Spleen (tissue), 11 donors: ENCODE data around the gene XIAP. TPM values are rescaled to one million over a fixed set of nuclear protein-coding genes. Genes with fewer than 3 reads are reported as not detected.
A peak's percentile ranks its signal among the peaks of the same experiment; 100 is the strongest.

Experiments used
- DNase-seq: peaks from one replicate; pipeline ENCODE4 v3.0.0-alpha.2; 2020
- H3K27ac ChIP-seq, 8 donors: fragments of 200-600 bp; sonication (generic) in 7 of 8; 1 replicate in 4 of 8; 2 replicates in 4 of 8; pipeline versions ENCODE4 v1.5.0 to v1.8.0; 2016 to 2021; ENCODE audit warnings: inconsistent platforms in 4 of 8, mild to moderate bottlenecking in 4 of 8, moderate library complexity in 1 of 8
- H3K27me3 ChIP-seq, 7 donors: fragments of 200-600 bp; sonication (generic) in 6 of 7; replicated peaks in 1 of 7; 1 replicate in 4 of 7; 2 replicates in 3 of 7; pipeline versions ENCODE4 v1.5.0 to v1.8.0; 2016 to 2021; ENCODE audit warnings: inconsistent platforms in 3 of 7, mild to moderate bottlenecking in 1 of 7
- H3K36me3 ChIP-seq, 6 donors: fragments of 200-600 bp; sonication (generic) in 5 of 6; 1 replicate in 4 of 6; 2 replicates in 2 of 6; pipeline versions ENCODE4 v1.5.0 to v1.8.0; 2016 to 2021; ENCODE audit warnings: inconsistent platforms in 2 of 6
- H3K4me1 ChIP-seq, 6 donors: fragments of 200-600 bp; sonication (generic) in 5 of 6; 1 replicate in 3 of 6; 2 replicates in 3 of 6; pipeline versions ENCODE4 v1.5.0 to v1.8.0; 2016 to 2021; ENCODE audit warnings: inconsistent platforms in 3 of 6
- H3K4me3 ChIP-seq, 8 donors: fragments of 200-600 bp; sonication (generic) in 7 of 8; 1 replicate in 4 of 8; 2 replicates in 4 of 8; pipeline versions ENCODE4 v1.5.0 to v1.8.0; 2016 to 2021; ENCODE audit warnings: inconsistent platforms in 4 of 8, mild to moderate bottlenecking in 4 of 8, moderate library complexity in 2 of 8
- H3K9me3 ChIP-seq, 8 donors: fragments of 200-600 bp; sonication (generic) in 7 of 8; 1 replicate in 4 of 8; 2 replicates in 4 of 8; pipeline versions ENCODE4 v1.5.0 to v1.8.0; 2016 to 2021; ENCODE audit warnings: inconsistent platforms in 4 of 8
- CTCF ChIP-seq, 11 experiments: fragments of 200-600 bp in 7 of 11; fragments of 450-650 bp in 4 of 11; sonication (generic) in 4 of 11; IDR thresholded peaks in 8 of 11; conservative IDR thresholded peaks in 3 of 11; 1 replicate in 7 of 11; 2 replicates in 4 of 11; pipeline versions ENCODE4 v1.4.0 to v1.8.0; 2016 to 2021; ENCODE audit warnings: antibody characterized with exemption in 11 of 11, inconsistent platforms in 4 of 11, mild to moderate bottlenecking in 1 of 11
- POLR2A ChIP-seq, 3 donors: fragments of 450-650 bp; IDR thresholded peaks; one replicate each; pipeline ENCODE4 v1.5.1; 2017; ENCODE audit warnings: antibody characterized with exemption in 3 of 3, mild to moderate bottlenecking in 1 of 3
- POLR2AphosphoS5 ChIP-seq, 3 donors: sonication (generic); formaldehyde crosslinking; IDR thresholded peaks; one replicate each; pipeline ENCODE4 v1.5.1; 2017; ENCODE audit warnings: antibody characterized with exemption in 3 of 3
- WGBS, 5 donors: extraction: QIAGEN DNeasy Blood & Tissue Kit in 3 of 5; methylation state at CpG; one replicate each; pipeline versions ENCODE4 v1.1.5 to v1.1.7; 2013 to 2018; 5-methylcytosine and 5-hydroxymethylcytosine counted together
- intact Hi-C: fragments of 100-400 bp; cut with DNase I; formaldehyde crosslinking; loops from one replicate; pipeline ENCODE4 v1.15.0; 2023; ENCODE audit warnings: low total_unique reads
- polyA plus RNA-seq, 3 donors: library from polyadenylated mRNA; stranded (reverse); fragments of 200-250 nt; gene quantifications; one replicate each; pipeline ENCODE4 v1.2.1, GENCODE V29; 2013
- total RNA-seq, 7 donors: library from RNA; depleted of rRNA in 3 of 7; stranded (reverse); fragments of >200 nt in 3 of 7; fragmentation: NEBNext Ultra II Directional in 4 of 7; extraction: Animal tissue kit (Norgen Biotek cat#: 25700) in 4 of 7; gene quantifications; one replicate each; pipeline versions ENCODE4 v1.1.0 to v1.2.1, GENCODE V29; 2016 to 2021
- donor health status: healthy with polysubstance abuse.
- donor health status: DM: no; HTN: no; CAD: no; lungs with moderate emphysema.
- donor health status: DM: no; HTN: no; CAD: no.
- donor health status: Bipolar disorder and iron deficiency.
- donor health status: healthy.
- donor health status: DM: no; HTN: no; CAD: no.
- donor health status: DM: yes; HTN: yes; CAD: no.

XIAP gene
- total and polyA plus RNA-seq, 10 donors: 4.7 to 67.0 (median 44.0) TPM

GRCh38 chrX:123905332-123905731 is 45.5 kb downstream of the XIAP start:
- Histone ChIP-seq H3K36me3 (peaks cover 0 to 73% (median 11%) of the 10 kb centered on the region in 6 donors), H3K9me3 (no peaks in the 10 kb centered on the region), H3K4me3 (no peak overlapping the region), H3K27ac (peak overlapping the region in 2 of 8 donors; percentile 28 to 54), H3K4me1 (peaks cover 0 to 19% (median 0%) of the 10 kb centered on the region in 6 donors), H3K27me3 (no peaks in the 10 kb centered on the region)
- intact Hi-C loops: no loop called here
- WGBS, 5 donors: 39 to 51% (median 45%) methylated on average over 2 of the region's 2 CpGs
- TF ChIP-seq POLR2A (IDR thresholded peaks at IDR 0.05) (no peak), CTCF (IDR thresholded peaks at IDR 0.05 in 8 of 11, conservative IDR thresholded peaks at IDR 0.05 in 3 of 11) (no peak), POLR2AphosphoS5 (IDR thresholded peaks at IDR 0.05) (no peak)
- no peak for DNase-seq

GRCh38 chrX:123906557-123907316 is 46.9 kb downstream of the XIAP start:
- no peak for TF ChIP-seq CTCF (IDR thresholded peaks at IDR 0.05 in 8 of 11, conservative IDR thresholded peaks at IDR 0.05 in 3 of 11)
- no peak for TF ChIP-seq POLR2AphosphoS5 (IDR thresholded peaks at IDR 0.05)
- TF ChIP-seq POLR2A (IDR thresholded peaks at IDR 0.05): no peak
- Histone ChIP-seq H3K27me3 (no peaks in the 10 kb centered on the region), H3K9me3 (no peaks in the 10 kb centered on the region), H3K36me3 (peaks cover 0 to 71% (median 6%) of the 10 kb centered on the region in 6 donors), H3K27ac (peak overlapping the region in 1 of 8 donors; percentile 54), H3K4me1 (peaks cover 0 to 19% (median 0%) of the 10 kb centered on the region in 6 donors), H3K4me3 (no peak overlapping the region)
- 58 to 80% (median 69%) methylated on average over 8 of the region's 8 CpGs for WGBS, 5 donors
- intact Hi-C loops: no loop called here
- DNase-seq: no peak

- Histone ChIP-seq H3K4me3 (no peak overlapping the region), H3K27ac (no peak overlapping the region), H3K27me3 (no peaks in the 10 kb centered on the region), H3K36me3 (peaks cover 0 to 46% (median 0%) of the 10 kb centered on the region in 6 donors), H3K9me3 (no peaks in the 10 kb centered on the region), H3K4me1 (peaks cover 0 to 18% (median 0%) of the 10 kb centered on the region in 6 donors)
- TF ChIP-seq POLR2AphosphoS5 (IDR thresholded peaks at IDR 0.05) (no peak), CTCF (IDR thresholded peaks at IDR 0.05 in 8 of 11, conservative IDR thresholded peaks at IDR 0.05 in 3 of 11) (no peak), POLR2A (IDR thresholded peaks at IDR 0.05) (no peak)
- WGBS, 5 donors: 66 to 88% (median 74%) methylated on average over 4 of the region's 4 CpGs
- no peak for DNase-seq
- intact Hi-C loops: no loop called here
Measured at GRCh38 chrX:123909523-123909922, 49.7 kb downstream of the XIAP start.

GRCh38 chrX:123917069-123917468 is 57.2 kb downstream of the XIAP start:
- no peaks in the 10 kb centered on the region for H3K27me3 ChIP-seq
- H3K4me3 ChIP-seq: no peak overlapping the region
- intact Hi-C loops: no loop called here
- H3K27ac ChIP-seq: no peak overlapping the region
- no peaks in the 10 kb centered on the region for H3K36me3 ChIP-seq
- DNase-seq: no peak
- H3K9me3 ChIP-seq: no peaks in the 10 kb centered on the region
- TF ChIP-seq POLR2AphosphoS5 (IDR thresholded peaks at IDR 0.05): no peak
- no peak for TF ChIP-seq POLR2A (IDR thresholded peaks at IDR 0.05)
- no peak for TF ChIP-seq CTCF (IDR thresholded peaks at IDR 0.05 in 8 of 11, conservative IDR thresholded peaks at IDR 0.05 in 3 of 11)
- no peaks in the 10 kb centered on the region for H3K4me1 ChIP-seq
